PC-3 (cell line): ENCODE measurements around the gene NINL. TPM values are rescaled to one million over a fixed set of nuclear protein-coding genes. Genes with fewer than 3 reads are reported as not detected.

Source experiments
- ATAC-seq: fragments of 200-7000 bp; cut with Tn5 transposase; 2 replicates; pipeline ENCODE4 v1.9.1; 2020; ENCODE audit warnings: mild to moderate bottlenecking, moderate library complexity
- BruUV-seq: library from RNA; stranded (reverse); fragments of 400-500 nt; replicated peaks from 2 replicates; lab custom pipeline; 2021; lab: Mats Ljungman, UMichigan
- CTCF ChIA-PET: fragments of 300-600 bp; sonication (Branson Sonifier 250); formaldehyde crosslinking; loops from one replicate; lab custom pipeline; 2022; ENCODE audit warnings: antibody characterized with exemption; lab: Charles Lee
- POLR2A ChIA-PET: fragments of 300-600 bp; sonication (Branson Sonifier 250); formaldehyde crosslinking; loops from one replicate; lab custom pipeline; 2022; ENCODE audit warnings: antibody characterized with exemption; ENCODE audit not compliant: unreplicated experiment; lab: Charles Lee
- DNase-seq: peaks from one replicate; pipeline ENCODE4 v3.0.0-alpha.2; 2015
- H2AFZ ChIP-seq: fragments of 300-600 bp; sonication (generic); 2 replicates; pipeline ENCODE4 v1.6.0; 2016; ENCODE audit warnings: antibody characterized with exemption, low read length
- H3F3A ChIP-seq: fragments of 300-600 bp; sonication (generic); one replicate; pipeline ENCODE4 v1.6.0; 2017; ENCODE audit warnings: antibody characterized with exemption, low read length, control low read depth, mild to moderate bottlenecking; ENCODE audit not compliant: unreplicated experiment
- H3K27ac ChIP-seq: fragments of 300-600 bp; sonication (generic); 2 replicates; pipeline ENCODE4 v1.5.1; 2016; ENCODE audit warnings: mild to moderate bottlenecking, low read length
- H3K27me3 ChIP-seq: fragments of 300-600 bp; sonication (generic); 2 replicates; pipeline ENCODE4 v1.6.1; 2016; ENCODE audit warnings: low read length, mixed read lengths
- H3K36me3 ChIP-seq: fragments of 300-600 bp; sonication (generic); 2 replicates; pipeline ENCODE4 v1.6.1; 2016; ENCODE audit warnings: low read depth, mixed run types, low read length, mixed read lengths
- H3K4me1 ChIP-seq: fragments of 300-600 bp; sonication (generic); 2 replicates; pipeline ENCODE4 v1.5.1; 2016; ENCODE audit warnings: low read length; ENCODE audit not compliant: insufficient read depth
- H3K4me2 ChIP-seq: fragments of 300-600 bp; sonication (generic); 2 replicates; pipeline ENCODE4 v1.6.0; 2016; ENCODE audit warnings: low read length
- H3K4me3 ChIP-seq: fragments of 300-600 bp; sonication (generic); 2 replicates; pipeline ENCODE4 v1.5.1; 2016; ENCODE audit warnings: mild to moderate bottlenecking, low read length, mixed read lengths
- H3K79me2 ChIP-seq: fragments of 300-600 bp; sonication (generic); 2 replicates; pipeline ENCODE4 v1.6.1; 2017; ENCODE audit warnings: low read length, mixed read lengths
- H3K9ac ChIP-seq: fragments of 300-600 bp; sonication (generic); 2 replicates; pipeline ENCODE4 v1.6.0; 2016; ENCODE audit warnings: mild to moderate bottlenecking, low read length
- H3K9me2 ChIP-seq: fragments of 300-600 bp; sonication (generic); replicated peaks from 2 replicates; pipeline ENCODE4 v1.6.1; 2016; ENCODE audit warnings: mixed run types, low read length, mixed read lengths
- H3K9me3 ChIP-seq: fragments of 300-600 bp; sonication (generic); 2 replicates; pipeline ENCODE4 v1.6.1; 2016; ENCODE audit warnings: low read length, mixed read lengths
- H4K20me1 ChIP-seq: fragments of 300-600 bp; sonication (generic); 2 replicates; pipeline ENCODE4 v1.6.1; 2016; ENCODE audit warnings: low read length, mixed read lengths
- CTCF ChIP-seq: fragments of 300-600 bp; sonication (generic); conservative IDR thresholded peaks from 2 replicates; pipeline ENCODE4 v1.5.1; 2017; ENCODE audit warnings: antibody characterized with exemption, low read depth, mild to moderate bottlenecking, low read length
- EZH2 ChIP-seq: fragments of 300-600 bp; sonication (generic); IDR thresholded peaks from one replicate; pipeline ENCODE4 v1.6.1; 2017; ENCODE audit warnings: antibody characterized with exemption, mild to moderate bottlenecking, low read length; ENCODE audit not compliant: unreplicated experiment
- EZH2phosphoT487 ChIP-seq: fragments of 300-600 bp; sonication (generic); IDR thresholded peaks from 2 replicates; pipeline ENCODE4 v1.6.1; 2018; ENCODE audit warnings: mild to moderate bottlenecking, antibody characterized with exemption, low read length, borderline replicate concordance
- intact Hi-C: fragments of 100-400 bp; cut with micrococcal nuclease; formaldehyde crosslinking; loops from 2 replicates; pipeline ENCODE4 v1.9.0; 2023
- total RNA-seq: library from RNA; depleted of rRNA; stranded (reverse); fragments of >200 nt; gene quantifications from 2 replicates; pipeline ENCODE4 v1.2.3, GENCODE V29; 2014

NINL gene
- total RNA-seq, 1 experiment from 2014 or later = 6.5 TPM

DNA sequence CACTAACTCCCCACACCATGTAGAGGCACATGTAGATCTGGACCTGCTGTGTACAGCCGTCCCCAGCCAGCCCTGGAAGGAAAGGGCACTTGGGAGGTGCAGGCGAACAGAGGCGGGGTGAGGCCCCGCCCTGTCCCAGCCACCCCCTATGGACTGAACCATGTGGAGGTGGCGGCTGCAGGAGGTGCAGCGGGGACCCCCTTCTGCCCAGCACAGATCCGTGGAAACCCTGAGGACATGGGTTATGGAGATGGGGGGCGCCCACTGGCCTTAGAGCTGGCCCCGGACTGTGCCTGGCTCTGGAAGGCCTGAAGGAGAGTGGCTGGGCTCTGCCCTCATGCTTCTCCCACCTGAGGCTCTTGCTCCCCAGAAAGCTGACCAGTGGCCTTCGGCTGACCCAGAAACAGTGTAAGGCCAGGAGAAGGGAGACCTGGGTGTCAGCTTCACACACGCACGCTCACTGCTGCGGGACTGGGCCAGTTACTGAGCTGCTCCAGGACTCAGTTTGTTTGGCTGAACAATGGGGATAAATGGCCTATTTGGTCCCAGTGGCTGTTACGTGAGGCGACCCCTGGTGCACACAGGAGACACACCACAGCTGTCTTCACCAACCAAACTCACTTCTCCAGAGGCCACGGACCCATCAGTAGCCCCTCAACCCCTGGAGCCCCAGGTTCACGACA, 90.7 kb downstream of the NINL start:
- no peaks in the 10 kb centered on the region for H4K20me1 ChIP-seq
- H3K9me2 ChIP-seq = no peaks in the 10 kb centered on the region
- no peak overlapping the region for H2AFZ ChIP-seq
- intact Hi-C loops = no loop called here
- no peak for ATAC-seq
- TF ChIP-seq EZH2phosphoT487 (no peak), EZH2 (no peak), CTCF (no peak)
- H3K4me2 ChIP-seq = no peak overlapping the region
- no peaks in the 10 kb centered on the region for H3K27me3 ChIP-seq
- ChIA-PET POLR2A (no interaction called here), CTCF (no interaction called here)
- no peaks in the 10 kb centered on the region for H3K36me3 ChIP-seq
- H3K4me1 ChIP-seq = peaks cover 20% of the 10 kb centered on the region
- no peak overlapping the region for H3K9ac ChIP-seq
- no peak overlapping the region for H3K27ac ChIP-seq
- no peaks in the 10 kb centered on the region for H3K79me2 ChIP-seq
- DNase-seq = no peak
- H3F3A ChIP-seq = no peaks in the 10 kb centered on the region
- H3K4me3 ChIP-seq = no peak overlapping the region
- H3K9me3 ChIP-seq = no peaks in the 10 kb centered on the region
- BruUV-seq = no TSS peak

DNA sequence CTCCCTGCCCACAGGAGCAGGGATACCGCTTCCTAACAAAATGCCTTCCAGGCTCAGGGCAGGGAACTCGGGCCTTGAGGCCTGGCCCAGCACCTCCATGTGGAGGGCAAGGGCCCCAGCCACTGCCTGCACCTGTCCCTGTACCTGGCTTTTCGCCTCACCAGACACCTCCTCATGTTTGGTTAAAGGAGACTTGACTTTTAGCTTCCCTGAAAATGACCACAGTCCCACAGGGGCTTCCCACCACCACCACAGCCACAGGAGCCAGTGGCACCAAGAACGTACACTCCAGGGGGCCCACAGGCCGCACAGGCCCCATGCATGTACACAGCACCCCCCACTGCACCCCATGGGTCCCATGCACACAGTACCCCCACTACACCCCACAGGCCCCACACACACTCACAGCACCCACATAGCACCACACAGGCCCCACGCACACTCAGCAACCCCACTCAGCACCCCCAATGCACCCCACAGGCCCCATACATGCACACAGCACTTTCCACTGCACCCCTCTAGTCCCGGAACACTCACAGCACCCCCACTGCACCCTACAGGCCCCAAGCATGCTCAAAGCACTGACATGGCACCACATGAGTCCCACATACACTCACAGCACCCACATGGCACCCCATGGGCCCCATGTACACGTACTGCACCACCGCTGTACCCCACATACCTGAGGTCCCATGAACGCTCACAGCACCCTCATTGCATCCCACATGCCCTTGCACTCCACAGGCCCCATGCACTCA, 91.4 kb downstream of the NINL start:
- POLR2A ChIA-PET = no interaction called here
- Histone ChIP-seq H4K20me1 (no peaks in the 10 kb centered on the region), H3K9ac (no peak overlapping the region), H3K27ac (no peak overlapping the region), H3K36me3 (no peaks in the 10 kb centered on the region), H3K9me3 (no peaks in the 10 kb centered on the region), H3F3A (no peaks in the 10 kb centered on the region), H3K4me3 (no peak overlapping the region), H3K9me2 (no peaks in the 10 kb centered on the region), H3K79me2 (no peaks in the 10 kb centered on the region), H3K4me2 (no peak overlapping the region), H2AFZ (no peak overlapping the region), H3K4me1 (peaks cover 20% of the 10 kb centered on the region), H3K27me3 (no peaks in the 10 kb centered on the region)
- CTCF ChIA-PET = no interaction called here
- DNase-seq (no peak), ATAC-seq (no peak)
- no peak for TF ChIP-seq EZH2phosphoT487
- no peak for TF ChIP-seq EZH2
- no peak for TF ChIP-seq CTCF
- no TSS peak for BruUV-seq
- intact Hi-C loops = no loop called here

GRCh38 chr20:25493137-25493536, 92.2 kb downstream of the NINL start:
- no peak for TF ChIP-seq CTCF
- TF ChIP-seq EZH2 = no peak
- no peak for TF ChIP-seq EZH2phosphoT487
- Histone ChIP-seq H3K27ac (no peak overlapping the region), H3K4me1 (peaks cover 19% of the 10 kb centered on the region), H3K9me2 (no peaks in the 10 kb centered on the region), H3K79me2 (no peaks in the 10 kb centered on the region), H3K27me3 (no peaks in the 10 kb centered on the region), H3K36me3 (no peaks in the 10 kb centered on the region), H3K4me3 (no peak overlapping the region), H3K9ac (no peak overlapping the region), H2AFZ (no peak overlapping the region), H3F3A (no peaks in the 10 kb centered on the region), H3K4me2 (no peak overlapping the region), H3K9me3 (no peaks in the 10 kb centered on the region), H4K20me1 (no peaks in the 10 kb centered on the region)
- ChIA-PET POLR2A (interaction anchor here (0.6 kb wide), 1 partner anchor 64 kb away, joined by 7 read pairs; no protein-coding TSS in a partner anchor), CTCF (no interaction called here)
- no peak for ATAC-seq
- no peak for DNase-seq
- intact Hi-C loops = no loop called here
- no TSS peak for BruUV-seq
